Transverse colon (tissue), 4 donors: ENCODE results near the gene ORM1. TPM values are rescaled to one million over a fixed set of nuclear protein-coding genes. Genes with fewer than 3 reads are reported as not detected.
"Not testable (repeated sequence)": the region's sequence is repeated elsewhere in the genome, so short reads cannot be mapped to it uniquely, and the experiment has no call there.

ENCODE experiments used
- DNase-seq: peaks from one replicate; pipeline ENCODE4 v3.0.0-alpha.2; 2019
- H3K27ac ChIP-seq, 4 donors: fragments of 200-600 bp; sonication (generic); 2 replicates each; pipeline ENCODE4 v1.5.1; 2016 to 2018; ENCODE audit warnings: inconsistent platforms in 4 of 4
- H3K27me3 ChIP-seq: fragments of 200-600 bp; sonication (generic); 2 replicates; pipeline ENCODE4 v1.5.1; 2017; ENCODE audit warnings: inconsistent platforms
- H3K36me3 ChIP-seq, 4 donors: fragments of 200-600 bp; sonication (generic); 2 replicates each; pipeline ENCODE4 v1.5.1; 2017 to 2019; ENCODE audit warnings: inconsistent platforms in 4 of 4
- H3K4me1 ChIP-seq, 4 donors: fragments of 200-600 bp; sonication (generic); 2 replicates each; pipeline ENCODE4 v1.5.1; 2017 to 2020; ENCODE audit warnings: inconsistent platforms in 4 of 4
- H3K4me3 ChIP-seq, 4 donors: fragments of 200-600 bp; sonication (generic); 1 replicate in 1 of 4; 2 replicates in 3 of 4; pipeline versions ENCODE4 v1.5.1 to v1.6.1; 2017 to 2019; ENCODE audit warnings: inconsistent platforms in 4 of 4
- H3K9me3 ChIP-seq, 2 donors: fragments of 200-600 bp; sonication (generic); 2 replicates each; pipeline ENCODE4 v1.5.1; 2017 to 2019; ENCODE audit warnings: inconsistent platforms in 2 of 2
- EP300 ChIP-seq: sonication (generic); formaldehyde crosslinking; IDR thresholded peaks from one replicate; pipeline ENCODE4 v1.6.1; 2017; ENCODE audit warnings: antibody characterized with exemption, low read depth
- POLR2A ChIP-seq: fragments of 450-650 bp; IDR thresholded peaks from one replicate; pipeline ENCODE4 v1.6.1; 2016; ENCODE audit warnings: antibody characterized with exemption, mild to moderate bottlenecking, moderate library complexity
- POLR2AphosphoS5 ChIP-seq, 3 donors: sonication (generic); formaldehyde crosslinking; IDR thresholded peaks; one replicate each; pipeline ENCODE4 v1.6.1; 2016; ENCODE audit warnings: antibody characterized with exemption in 3 of 3
- WGBS, 2 donors: methylation state at CpG; one replicate each; pipeline ENCODE4 v1.1.5; 2018; ENCODE audit warnings: low coverage in 1 of 2; 5-methylcytosine and 5-hydroxymethylcytosine counted together
- in situ Hi-C, 4 donors: fragments of 200-750 bp; cut with MboI; loops; one replicate each; pipeline versions ENCODE4 v1.15.0 to v1.15.1; 2017; ENCODE audit warnings: low sequenced_read_pairs in 3 of 4, low pct_ligation_motif_present in 1 of 4, low pct_unique_long_range_greater_than_20kb in 1 of 4
- intact Hi-C: fragments of 100-400 bp; cut with DNase I; formaldehyde crosslinking; loops from one replicate; pipeline ENCODE4 v1.15.1; 2023; ENCODE audit warnings: low total_unique reads
- total RNA-seq, 4 donors: library from RNA; depleted of rRNA; stranded (reverse); fragments of >200 nt; gene quantifications; one replicate each; pipeline ENCODE4 v1.1.0, GENCODE V29; 2016
- TF ChIP-seq, protein P1 (sequence below), 5 experiments: fragments of 200-600 bp in 3 of 5; fragments of 450-650 bp in 2 of 5; sonication (generic) in 3 of 5; IDR thresholded peaks; 1 replicate in 2 of 5; 2 replicates in 3 of 5; pipeline ENCODE4 v1.5.1; 2016 to 2017; ENCODE audit warnings: antibody characterized with exemption in 5 of 5, inconsistent platforms in 3 of 5, mild to moderate bottlenecking in 2 of 5, moderate library complexity in 1 of 5

The ORM1 gene
- total RNA-seq = not detected

DNA sequence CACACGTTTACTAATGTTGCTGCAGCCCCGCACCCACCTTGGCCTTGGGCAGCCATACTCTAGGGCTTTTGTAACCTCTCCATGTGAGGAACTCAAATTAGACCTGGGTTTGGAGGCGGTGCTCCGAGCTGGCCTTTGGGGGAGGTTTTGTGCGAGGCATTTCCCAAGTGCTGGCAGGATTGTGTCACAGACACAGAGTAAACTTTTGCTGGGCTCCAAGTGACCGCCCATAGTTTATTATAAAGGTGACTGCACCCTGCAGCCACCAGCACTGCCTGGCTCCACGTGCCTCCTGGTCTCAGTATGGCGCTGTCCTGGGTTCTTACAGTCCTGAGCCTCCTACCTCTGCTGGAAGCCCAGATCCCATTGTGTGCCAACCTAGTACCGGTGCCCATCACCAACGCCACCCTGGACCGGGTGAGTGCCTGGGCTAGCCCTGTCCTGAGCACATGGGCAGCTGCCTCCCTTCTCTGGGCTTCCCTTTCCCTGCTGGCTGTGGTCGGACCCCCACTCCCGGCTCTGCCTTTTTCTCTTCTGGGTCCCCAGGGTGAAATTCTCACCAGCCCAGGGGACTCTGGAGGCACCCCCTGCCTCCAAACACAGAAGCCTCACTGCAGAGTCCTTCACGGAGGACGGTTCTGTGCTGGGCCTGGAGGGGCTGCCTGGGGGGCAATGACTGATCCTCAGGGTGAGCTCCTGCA lies at the start of gene ORM1:
ORM1 (plus strand) TSS at position 268 of the 701 bp plus-strand sequence; CDS start at position 304, 36 bp downstream.
- H3K9me3 ChIP-seq, in situ Hi-C loops, H3K36me3 ChIP-seq, H3K4me1 ChIP-seq, H3K27ac ChIP-seq, DNase-seq, H3K27me3 ChIP-seq, intact Hi-C loops, H3K4me3 ChIP-seq: not testable (repeated sequence)
- WGBS, 2 donors = 82% methylated on average over 5 of the region's 15 CpGs; no CpG with 5 or more reads in 1 of the 2 donors

DNA sequence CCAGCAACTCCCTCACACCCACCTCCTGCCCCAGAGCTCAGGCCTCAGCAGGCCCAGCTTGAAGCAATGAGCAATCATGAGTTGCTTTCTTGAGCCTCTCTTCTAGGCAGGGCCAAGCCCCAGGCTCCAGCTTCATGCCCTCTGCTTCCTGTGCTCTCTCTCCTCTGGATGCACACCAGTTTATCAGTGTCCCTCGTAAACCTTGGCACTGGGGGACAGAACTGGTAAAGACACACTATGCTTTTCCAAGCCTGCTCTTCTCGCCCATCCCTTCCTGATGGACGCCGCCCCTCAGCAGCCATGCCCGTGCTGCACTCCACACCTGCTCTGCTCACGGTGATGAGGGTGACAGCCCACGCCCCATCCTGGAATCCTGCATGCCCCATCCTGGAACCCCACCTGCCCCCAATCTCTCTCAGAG lies 49.4 kb upstream of the ORM1 start:
- no peaks in the 10 kb centered on the region for H3K4me1 ChIP-seq
- DNase-seq = no peak
- no peak overlapping the region for H3K4me3 ChIP-seq
- WGBS, 2 donors = 50 to 60% methylated on average over 1 to 7 of the region's 7 CpGs
- TF ChIP-seq, protein P1, sequence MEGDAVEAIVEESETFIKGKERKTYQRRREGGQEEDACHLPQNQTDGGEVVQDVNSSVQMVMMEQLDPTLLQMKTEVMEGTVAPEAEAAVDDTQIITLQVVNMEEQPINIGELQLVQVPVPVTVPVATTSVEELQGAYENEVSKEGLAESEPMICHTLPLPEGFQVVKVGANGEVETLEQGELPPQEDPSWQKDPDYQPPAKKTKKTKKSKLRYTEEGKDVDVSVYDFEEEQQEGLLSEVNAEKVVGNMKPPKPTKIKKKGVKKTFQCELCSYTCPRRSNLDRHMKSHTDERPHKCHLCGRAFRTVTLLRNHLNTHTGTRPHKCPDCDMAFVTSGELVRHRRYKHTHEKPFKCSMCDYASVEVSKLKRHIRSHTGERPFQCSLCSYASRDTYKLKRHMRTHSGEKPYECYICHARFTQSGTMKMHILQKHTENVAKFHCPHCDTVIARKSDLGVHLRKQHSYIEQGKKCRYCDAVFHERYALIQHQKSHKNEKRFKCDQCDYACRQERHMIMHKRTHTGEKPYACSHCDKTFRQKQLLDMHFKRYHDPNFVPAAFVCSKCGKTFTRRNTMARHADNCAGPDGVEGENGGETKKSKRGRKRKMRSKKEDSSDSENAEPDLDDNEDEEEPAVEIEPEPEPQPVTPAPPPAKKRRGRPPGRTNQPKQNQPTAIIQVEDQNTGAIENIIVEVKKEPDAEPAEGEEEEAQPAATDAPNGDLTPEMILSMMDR (IDR thresholded peaks at IDR 0.05) = no peak
- no peak for TF ChIP-seq POLR2AphosphoS5 (IDR thresholded peaks at IDR 0.05)
- no peak for TF ChIP-seq POLR2A
- TF ChIP-seq EP300 = no peak
- H3K27ac ChIP-seq = no peak overlapping the region
- H3K27me3 ChIP-seq = no peaks in the 10 kb centered on the region
- no peaks in the 10 kb centered on the region for H3K36me3 ChIP-seq
- intact Hi-C loops = loop anchor here (5.0 kb wide), 1 partner anchor 121 kb away; no protein-coding TSS in a partner anchor
- in situ Hi-C loops = no loop called here
- H3K9me3 ChIP-seq = no peaks in the 10 kb centered on the region

DNA sequence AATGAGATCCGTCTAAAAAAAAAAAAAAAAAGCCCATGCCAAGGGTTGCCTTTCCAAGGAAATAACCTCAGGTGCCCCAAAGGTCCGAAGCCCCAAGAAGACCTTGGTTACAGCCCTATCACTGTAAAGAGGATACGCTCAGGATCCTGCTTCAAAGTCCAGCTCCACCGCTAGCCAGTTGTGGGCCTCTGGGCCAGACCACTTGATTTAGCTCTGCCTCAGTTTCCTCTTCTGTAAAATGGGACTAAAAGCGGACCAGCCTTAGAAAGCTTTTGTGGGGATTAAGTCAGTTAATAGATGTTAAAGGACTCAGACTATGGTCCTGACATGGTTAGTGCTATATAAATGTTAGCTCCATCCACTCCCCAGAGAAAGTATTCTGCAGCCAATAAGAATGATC lies 48.7 kb upstream of the ORM1 start:
- H3K36me3 ChIP-seq = no peaks in the 10 kb centered on the region
- H3K4me1 ChIP-seq = no peaks in the 10 kb centered on the region
- TF ChIP-seq POLR2A = no peak
- no peak for TF ChIP-seq POLR2AphosphoS5 (IDR thresholded peaks at IDR 0.05)
- no peak for TF ChIP-seq EP300
- TF ChIP-seq, protein P1 (IDR thresholded peaks at IDR 0.05) = no peak
- in situ Hi-C loops = no loop called here
- no peak for DNase-seq
- no peaks in the 10 kb centered on the region for H3K9me3 ChIP-seq
- no peak overlapping the region for H3K27ac ChIP-seq
- intact Hi-C loops = loop anchor here (5.0 kb wide), 1 partner anchor 122 kb away; no protein-coding TSS in a partner anchor
- 82 to 93% methylated on average over 5 of the region's 5 CpGs for WGBS, 2 donors
- no peaks in the 10 kb centered on the region for H3K27me3 ChIP-seq
- H3K4me3 ChIP-seq = no peak overlapping the region

DNA sequence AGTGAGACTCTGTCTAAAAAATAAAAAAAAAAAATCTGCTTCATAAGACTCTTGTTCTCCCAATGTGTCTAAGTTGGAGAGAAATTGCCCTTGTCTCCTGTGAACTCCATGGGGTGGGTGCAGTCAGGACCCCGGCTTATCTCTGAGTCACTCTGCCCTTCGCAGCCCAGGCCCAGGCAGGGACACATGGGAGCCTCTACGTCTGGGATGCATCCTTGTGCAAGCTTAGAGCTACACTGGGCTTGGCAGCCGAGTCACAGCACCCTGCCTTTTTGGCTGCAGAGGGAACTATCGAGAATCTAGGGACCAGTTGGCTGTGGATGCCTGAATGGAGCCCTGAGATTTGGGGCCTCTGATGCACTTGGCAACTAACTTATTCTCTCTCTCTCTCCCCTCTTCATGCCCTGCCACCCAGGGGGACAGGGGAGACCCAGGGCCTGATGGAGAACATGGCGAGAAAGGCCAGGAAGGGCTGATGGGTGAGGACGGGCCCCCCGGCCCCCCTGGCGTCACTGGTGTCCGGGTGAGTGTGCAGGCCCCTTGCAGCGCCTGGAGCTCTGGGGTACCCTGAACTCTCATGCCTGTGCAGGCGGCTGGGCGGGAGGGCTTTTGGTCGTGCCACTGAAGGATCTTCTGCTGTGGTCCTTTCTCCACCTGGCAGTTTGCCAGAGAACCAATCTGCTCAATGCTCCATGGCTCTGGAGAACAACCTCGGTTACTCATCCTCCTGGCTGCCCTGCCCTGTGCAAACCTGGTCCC lies 47.5 kb upstream of the ORM1 start:
- no peaks in the 10 kb centered on the region for H3K36me3 ChIP-seq
- H3K4me3 ChIP-seq = no peak overlapping the region
- TF ChIP-seq POLR2A (no peak), POLR2AphosphoS5 (IDR thresholded peaks at IDR 0.05) (no peak), EP300 (no peak)
- TF ChIP-seq, protein P1 (IDR thresholded peaks at IDR 0.05) = no peak
- no peak for DNase-seq
- no peaks in the 10 kb centered on the region for H3K27me3 ChIP-seq
- WGBS, 2 donors = 73 to 89% methylated on average over 3 to 8 of the region's 15 CpGs
- no peaks in the 10 kb centered on the region for H3K9me3 ChIP-seq
- H3K4me1 ChIP-seq = no peaks in the 10 kb centered on the region
- in situ Hi-C loops = loop anchor here in 2 of 4 donors (25.0 kb wide), 2 partner anchors 188 to 463 kb away; partner anchors contain the start of genes AMBP (in 1 of the 2) and KIF12 (in 1 of the 2)
- intact Hi-C loops = no loop called here
- H3K27ac ChIP-seq = no peak overlapping the region
